Neural cell (in vitro differentiated cells): ENCODE results near the gene COL25A1. TPM values are rescaled to one million over a fixed set of nuclear protein-coding genes. Genes with fewer than 3 reads are reported as not detected.

Source experiments
- H2AFZ ChIP-seq: fragments of 200-600, 300-800 bp; sonication (generic), shearing (Covaris generic); 2 replicates; pipeline ENCODE4 v1.6.0; 2014; ENCODE audit warnings: low read depth, mild to moderate bottlenecking, antibody characterized with exemption, low read length, moderate library complexity
- H3F3A ChIP-seq: fragments of 200-600 bp; shearing (Covaris generic); 2 replicates; pipeline ENCODE4 v1.6.1; 2016; ENCODE audit warnings: mild to moderate bottlenecking, moderate library complexity, mixed read lengths, antibody characterized with exemption, low read length; ENCODE audit not compliant: insufficient read depth, poor library complexity, severe bottlenecking
- H3K27ac ChIP-seq: fragments of 200-600, 300-800 bp; sonication (generic), shearing (Covaris generic); 2 replicates; pipeline ENCODE4 v1.5.1; 2014; ENCODE audit warnings: mild to moderate bottlenecking, low read length, moderate library complexity
- H3K27me3 ChIP-seq: fragments of 300-800, 200-600 bp; sonication (generic), shearing (Covaris generic); 2 replicates; pipeline ENCODE4 v1.6.0; 2014; ENCODE audit warnings: mild to moderate bottlenecking, low read depth, low read length, moderate library complexity; ENCODE audit not compliant: insufficient read depth
- H3K36me3 ChIP-seq: fragments of 300-800, 200-600 bp; sonication (generic), shearing (Covaris generic); 2 replicates; pipeline ENCODE4 v1.5.1; 2014; ENCODE audit warnings: mild to moderate bottlenecking, antibody characterized with exemption, low read length, moderate library complexity; ENCODE audit not compliant: insufficient read depth
- H3K4me2 ChIP-seq: fragments of 300-800, 200-600 bp; sonication (generic), shearing (Covaris generic); 2 replicates; pipeline ENCODE4 v1.6.0; 2014; ENCODE audit warnings: mild to moderate bottlenecking, low read length
- H3K4me3 ChIP-seq: fragments of 300-800, 200-600 bp; sonication (generic), shearing (Covaris generic); 2 replicates; pipeline ENCODE4 v1.5.1; 2014; ENCODE audit warnings: mild to moderate bottlenecking, low read length, moderate library complexity
- H3K79me2 ChIP-seq: fragments of 200-600 bp; shearing (Covaris generic); replicated peaks from 2 replicates; pipeline ENCODE4 v1.6.0; 2014; ENCODE audit warnings: mild to moderate bottlenecking, low read length, moderate library complexity; ENCODE audit not compliant: insufficient read depth
- H3K9ac ChIP-seq: fragments of 300-800, 200-600 bp; sonication (generic), shearing (Covaris generic); 2 replicates; pipeline ENCODE4 v1.6.1; 2016; ENCODE audit warnings: mild to moderate bottlenecking, low read length, mixed read lengths
- H3K9me2 ChIP-seq: fragments of 200-600 bp; shearing (Covaris generic); 2 replicates; pipeline ENCODE4 v1.6.1; 2016; ENCODE audit warnings: mild to moderate bottlenecking, low read length, mixed read lengths; ENCODE audit not compliant: insufficient read depth
- H3K9me3 ChIP-seq: fragments of 200-600, 300-800 bp; sonication (generic), shearing (Covaris generic); 2 replicates; pipeline ENCODE4 v1.6.1; 2016; ENCODE audit warnings: mild to moderate bottlenecking, mixed run types, low read length, moderate library complexity, mixed read lengths
- H4K20me1 ChIP-seq: fragments of 200-600 bp; shearing (Covaris generic); 2 replicates; pipeline ENCODE4 v1.6.1; 2016; ENCODE audit warnings: mild to moderate bottlenecking, mixed run types; ENCODE audit not compliant: insufficient read depth
- EP300 ChIP-seq: fragments of 450-650 bp; conservative IDR thresholded peaks from 2 replicates; pipeline ENCODE4 v1.6.1; 2014; ENCODE audit warnings: antibody characterized with exemption, mild to moderate bottlenecking, moderate library complexity; ENCODE audit not compliant: poor library complexity, severe bottlenecking
- EZH2 ChIP-seq: fragments of 200-600, 300-800 bp; shearing (Covaris generic), sonication (generic); IDR thresholded peaks from 2 replicates; pipeline ENCODE4 v1.6.1; 2014; ENCODE audit warnings: antibody characterized with exemption, low read length, borderline replicate concordance, mild to moderate bottlenecking; ENCODE audit not compliant: insufficient read depth, poor library complexity, severe bottlenecking
- MXI1 ChIP-seq: fragments of 450-650 bp; conservative IDR thresholded peaks from 2 replicates; pipeline ENCODE4 v1.6.1; 2014; ENCODE audit warnings: antibody characterized with exemption, mild to moderate bottlenecking; ENCODE audit not compliant: poor library complexity, severe bottlenecking
- POLR2AphosphoS5 ChIP-seq: IDR thresholded peaks from 2 replicates; pipeline ENCODE4 v1.6.1; 2012
- RAD21 ChIP-seq: fragments of 450-650 bp; conservative IDR thresholded peaks from 2 replicates; pipeline ENCODE4 v1.6.1; 2014; ENCODE audit warnings: antibody characterized with exemption, mild to moderate bottlenecking, moderate library complexity
- SMC3 ChIP-seq: fragments of 450-650 bp; conservative IDR thresholded peaks from 2 replicates; pipeline ENCODE4 v1.6.1; 2014; ENCODE audit warnings: antibody characterized with exemption, mild to moderate bottlenecking, moderate library complexity; ENCODE audit not compliant: poor library complexity
- TAF1 ChIP-seq: IDR thresholded peaks from 2 replicates; pipeline ENCODE4 v1.6.1; 2012; ENCODE audit warnings: low read depth
- polyA plus RNA-seq: library from polyadenylated mRNA; depleted of rRNA; stranded (reverse); fragments of >200 nt; gene quantifications from 2 replicates; pipeline ENCODE4 v1.2.3, GENCODE V29; 2014
- TF ChIP-seq, protein P1 (sequence below): IDR thresholded peaks from 2 replicates; pipeline ENCODE4 v1.6.1; 2012; ENCODE audit warnings: borderline replicate concordance
- TF ChIP-seq, protein P2 (sequence below): fragments of 450-650 bp; IDR thresholded peaks from 2 replicates; pipeline ENCODE4 v1.5.1; 2014; ENCODE audit warnings: antibody characterized with exemption, mild to moderate bottlenecking, moderate library complexity; ENCODE audit not compliant: poor library complexity, severe bottlenecking

COL25A1 gene
- polyA plus RNA-seq, 1 donor from 2014 or later = 32.3 TPM

DNA sequence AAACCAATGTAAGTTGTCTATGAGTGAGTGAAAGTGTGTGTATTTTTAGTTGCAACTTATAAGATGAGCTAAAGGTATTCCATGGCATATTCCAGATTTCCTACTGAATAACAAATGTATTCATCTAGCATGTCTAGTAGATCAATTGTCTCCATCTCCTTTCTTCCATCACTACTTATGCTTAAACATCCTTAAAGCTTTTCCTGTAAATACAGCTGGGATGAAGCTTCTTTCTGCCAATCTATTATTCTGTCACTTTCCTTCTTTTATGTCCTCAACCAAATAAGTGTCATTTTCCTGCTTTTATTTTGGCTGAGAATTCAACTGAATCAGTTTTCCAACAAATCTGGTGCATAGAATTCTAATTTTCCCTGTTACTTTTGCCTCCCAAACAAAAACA is 136.3 kb downstream of the COL25A1 start:
- Histone ChIP-seq H3K9me2 (no peaks in the 10 kb centered on the region), H3K36me3 (no peaks in the 10 kb centered on the region), H3K27me3 (no peaks in the 10 kb centered on the region), H3K4me2 (no peak overlapping the region), H3K9ac (no peak overlapping the region), H2AFZ (no peak overlapping the region), H3K79me2 (no peaks in the 10 kb centered on the region), H3F3A (no peaks in the 10 kb centered on the region), H3K27ac (peak overlapping the region; percentile 16), H3K4me3 (no peak overlapping the region), H4K20me1 (no peaks in the 10 kb centered on the region), H3K9me3 (no peaks in the 10 kb centered on the region)
- TF ChIP-seq TAF1 (no peak), EP300 (peak; percentile 28)
- TF ChIP-seq, protein P1, sequence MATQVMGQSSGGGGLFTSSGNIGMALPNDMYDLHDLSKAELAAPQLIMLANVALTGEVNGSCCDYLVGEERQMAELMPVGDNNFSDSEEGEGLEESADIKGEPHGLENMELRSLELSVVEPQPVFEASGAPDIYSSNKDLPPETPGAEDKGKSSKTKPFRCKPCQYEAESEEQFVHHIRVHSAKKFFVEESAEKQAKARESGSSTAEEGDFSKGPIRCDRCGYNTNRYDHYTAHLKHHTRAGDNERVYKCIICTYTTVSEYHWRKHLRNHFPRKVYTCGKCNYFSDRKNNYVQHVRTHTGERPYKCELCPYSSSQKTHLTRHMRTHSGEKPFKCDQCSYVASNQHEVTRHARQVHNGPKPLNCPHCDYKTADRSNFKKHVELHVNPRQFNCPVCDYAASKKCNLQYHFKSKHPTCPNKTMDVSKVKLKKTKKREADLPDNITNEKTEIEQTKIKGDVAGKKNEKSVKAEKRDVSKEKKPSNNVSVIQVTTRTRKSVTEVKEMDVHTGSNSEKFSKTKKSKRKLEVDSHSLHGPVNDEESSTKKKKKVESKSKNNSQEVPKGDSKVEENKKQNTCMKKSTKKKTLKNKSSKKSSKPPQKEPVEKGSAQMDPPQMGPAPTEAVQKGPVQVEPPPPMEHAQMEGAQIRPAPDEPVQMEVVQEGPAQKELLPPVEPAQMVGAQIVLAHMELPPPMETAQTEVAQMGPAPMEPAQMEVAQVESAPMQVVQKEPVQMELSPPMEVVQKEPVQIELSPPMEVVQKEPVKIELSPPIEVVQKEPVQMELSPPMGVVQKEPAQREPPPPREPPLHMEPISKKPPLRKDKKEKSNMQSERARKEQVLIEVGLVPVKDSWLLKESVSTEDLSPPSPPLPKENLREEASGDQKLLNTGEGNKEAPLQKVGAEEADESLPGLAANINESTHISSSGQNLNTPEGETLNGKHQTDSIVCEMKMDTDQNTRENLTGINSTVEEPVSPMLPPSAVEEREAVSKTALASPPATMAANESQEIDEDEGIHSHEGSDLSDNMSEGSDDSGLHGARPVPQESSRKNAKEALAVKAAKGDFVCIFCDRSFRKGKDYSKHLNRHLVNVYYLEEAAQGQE = peak; percentile 92

DNA sequence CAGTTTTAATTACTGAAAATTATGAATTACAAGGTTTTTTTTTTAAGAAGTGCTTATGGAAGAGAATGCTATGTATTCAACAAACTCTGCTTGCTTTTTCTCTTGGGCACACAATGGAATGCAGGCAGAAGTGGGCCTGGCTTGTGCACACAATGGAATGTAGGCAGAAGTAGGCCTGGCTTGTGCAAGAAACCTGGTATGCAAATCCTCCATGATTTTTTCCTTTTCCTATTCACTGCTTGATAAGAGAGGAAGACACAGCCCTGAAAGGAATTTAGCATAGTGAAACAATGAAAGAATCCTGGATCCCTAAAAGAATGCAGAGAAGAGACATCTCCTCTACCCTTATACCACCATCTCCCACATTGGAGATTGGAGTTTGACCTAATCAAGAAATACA is 138.4 kb downstream of the COL25A1 start:
- no peak overlapping the region for H3K4me3 ChIP-seq
- H3K9me2 ChIP-seq = no peaks in the 10 kb centered on the region
- H3K9me3 ChIP-seq = no peaks in the 10 kb centered on the region

More for the DNA sequence above, 138.4 kb downstream of the COL25A1 start:
- Histone ChIP-seq H3K27me3 (no peaks in the 10 kb centered on the region), H2AFZ (no peak overlapping the region), H3K79me2 (no peaks in the 10 kb centered on the region), H4K20me1 (no peaks in the 10 kb centered on the region), H3K36me3 (no peaks in the 10 kb centered on the region), H3F3A (no peaks in the 10 kb centered on the region), H3K9ac (no peak overlapping the region), H3K27ac (no peak overlapping the region), H3K4me2 (no peak overlapping the region)
- TF ChIP-seq, protein P2, sequence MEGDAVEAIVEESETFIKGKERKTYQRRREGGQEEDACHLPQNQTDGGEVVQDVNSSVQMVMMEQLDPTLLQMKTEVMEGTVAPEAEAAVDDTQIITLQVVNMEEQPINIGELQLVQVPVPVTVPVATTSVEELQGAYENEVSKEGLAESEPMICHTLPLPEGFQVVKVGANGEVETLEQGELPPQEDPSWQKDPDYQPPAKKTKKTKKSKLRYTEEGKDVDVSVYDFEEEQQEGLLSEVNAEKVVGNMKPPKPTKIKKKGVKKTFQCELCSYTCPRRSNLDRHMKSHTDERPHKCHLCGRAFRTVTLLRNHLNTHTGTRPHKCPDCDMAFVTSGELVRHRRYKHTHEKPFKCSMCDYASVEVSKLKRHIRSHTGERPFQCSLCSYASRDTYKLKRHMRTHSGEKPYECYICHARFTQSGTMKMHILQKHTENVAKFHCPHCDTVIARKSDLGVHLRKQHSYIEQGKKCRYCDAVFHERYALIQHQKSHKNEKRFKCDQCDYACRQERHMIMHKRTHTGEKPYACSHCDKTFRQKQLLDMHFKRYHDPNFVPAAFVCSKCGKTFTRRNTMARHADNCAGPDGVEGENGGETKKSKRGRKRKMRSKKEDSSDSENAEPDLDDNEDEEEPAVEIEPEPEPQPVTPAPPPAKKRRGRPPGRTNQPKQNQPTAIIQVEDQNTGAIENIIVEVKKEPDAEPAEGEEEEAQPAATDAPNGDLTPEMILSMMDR = no peak
- TF ChIP-seq MXI1 (no peak), SMC3 (no peak), EZH2 (no peak), EP300 (no peak), POLR2AphosphoS5 (no peak), TAF1 (no peak), RAD21 (no peak)
- TF ChIP-seq, protein P1 = no peak
